Measurements from ENCODE around the gene CALY.
A peak's percentile ranks its signal among the peaks of the same experiment; 100 is the strongest.

The CALY gene

DNA sequence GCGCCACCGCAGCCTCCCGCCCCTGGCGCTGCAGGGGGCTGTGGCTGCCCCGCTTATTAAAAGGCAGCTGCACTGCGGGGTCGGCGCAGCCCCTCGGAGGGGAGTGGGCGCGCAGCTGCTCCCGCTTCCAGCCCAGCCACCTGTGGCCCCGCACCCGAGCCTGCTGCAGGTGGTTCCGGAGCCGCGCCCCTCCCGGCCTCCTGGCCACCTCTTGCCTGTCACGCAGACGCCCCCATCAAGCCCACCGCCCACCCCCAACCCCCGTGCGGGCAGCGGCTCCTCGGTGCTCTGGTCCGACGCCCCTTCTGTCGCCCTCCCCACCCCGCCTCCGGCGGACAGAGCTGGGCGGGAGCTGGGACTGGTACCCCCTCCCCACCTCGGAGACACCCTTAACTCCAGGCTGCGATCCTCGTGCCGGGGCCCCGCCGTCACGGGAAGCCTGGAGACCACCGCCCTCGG lies 549 bp downstream of the CALY start:
- Histone ChIP-seq H3K4ac (ENCODE audit: low read depth in 1 of 2, low read length in 2 of 2) (no peak overlapping the region), H3K36me3 (ENCODE audit: control insufficient read depth in 1 of 2, insufficient read depth in 2 of 2, low read depth in 1 of 2, low read length in 2 of 2) (peaks cover 0 to 5% of the 10 kb centered on the region in 2 experiments), H4K91ac (ENCODE audit: low read length) (peak overlapping the region; percentile 46), H3K9ac (ENCODE audit: low read length) (no peak overlapping the region), H3K14ac (ENCODE audit: low read length in 2 of 2) (no peak overlapping the region), H3K4me1 (ENCODE audit: control insufficient read depth, insufficient read depth, low read depth, low read length) (peaks cover 21% of the 10 kb centered on the region), H3K4me3 (ENCODE audit: insufficient read depth in 1 of 2, low read depth in 1 of 2, low read length in 2 of 2) (no peak overlapping the region), H3K79me1 (replicated peaks; ENCODE audit: low read length, poor library complexity, severe bottlenecking) (no peaks in the 10 kb centered on the region), H3K27me3 (ENCODE audit: control insufficient read depth in 1 of 2, insufficient read depth in 1 of 2, low read length in 2 of 2) (peaks cover 52 to 73% of the 10 kb centered on the region in 2 experiments), H3K27ac (ENCODE audit: low read length, poor library complexity, severe bottlenecking) (no peak overlapping the region), H2BK5ac (ENCODE audit: low read depth, low read length, poor library complexity, severe bottlenecking) (no peak overlapping the region), H2BK12ac (ENCODE audit: low read length in 2 of 2) (no peak overlapping the region), H4K8ac (ENCODE audit: low read length) (no peak overlapping the region), H3K4me2 (ENCODE audit: low read length, poor library complexity, severe bottlenecking) (no peak overlapping the region), H2AK5ac (ENCODE audit: low read length, severe bottlenecking) (no peak overlapping the region), H2BK120ac (ENCODE audit: low read depth, low read length) (no peak overlapping the region), H2BK15ac (ENCODE audit: low read depth, poor library complexity, severe bottlenecking) (no peak overlapping the region), H2AFZ (ENCODE audit: low read depth, low read length) (no peak overlapping the region), H3K18ac (ENCODE audit: low read depth in 1 of 2, low read length in 2 of 2) (no peak overlapping the region), H3K9me3 (ENCODE audit: control insufficient read depth, low read length) (no peaks in the 10 kb centered on the region), H3K23ac (ENCODE audit: low read length in 2 of 2) (no peak overlapping the region)
- DNase-seq: no peak
- WGBS: 27% methylated on average over 14 of the region's 41 CpGs

DNA sequence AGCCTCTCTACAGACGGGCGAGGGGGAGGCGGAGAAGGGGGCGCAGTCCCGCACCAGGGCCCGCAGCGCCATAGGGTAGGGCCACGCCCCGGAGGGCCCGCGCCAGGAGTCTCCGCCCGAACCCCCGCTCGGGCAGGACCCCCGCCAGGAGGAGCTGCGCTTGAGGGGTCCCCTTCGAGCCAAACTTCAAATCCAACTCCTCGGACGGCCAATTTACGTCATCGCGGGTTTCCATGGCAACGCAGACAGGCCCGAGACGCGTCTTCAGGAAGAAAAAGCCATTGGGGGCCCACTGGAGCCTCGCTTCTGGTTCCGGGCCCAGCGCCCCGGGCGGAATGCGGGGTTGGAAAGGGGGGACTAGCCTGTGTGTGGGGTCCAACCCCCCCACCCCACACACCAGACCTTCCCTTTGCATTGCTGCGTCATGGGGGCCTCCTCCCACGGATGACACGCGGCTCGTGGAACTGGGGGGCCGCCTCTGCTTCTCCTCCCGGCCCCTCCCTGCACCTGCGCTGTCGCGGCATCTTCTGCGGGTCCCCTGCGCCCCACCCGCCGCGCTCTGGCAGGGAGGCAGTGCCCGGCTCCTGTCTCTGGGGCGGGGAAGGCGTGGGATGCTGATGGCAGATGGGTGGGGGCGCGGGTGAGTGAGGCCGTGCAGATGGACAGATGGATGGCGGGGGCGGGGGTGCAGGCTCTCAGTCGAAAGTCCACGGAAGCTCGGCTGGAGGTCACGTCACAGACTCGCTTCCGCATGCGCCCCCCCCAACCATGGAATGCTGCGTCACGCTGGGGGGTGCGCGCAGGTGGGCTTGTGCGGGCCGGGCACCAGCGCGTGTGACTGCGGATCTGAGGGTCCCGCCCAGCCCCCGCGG lies 1.2 kb downstream of the CALY start:
- peak overlapping the region in 1 of 2 experiments; percentile 18 for H3K18ac ChIP-seq (ENCODE audit: low read depth in 1 of 2, low read length in 2 of 2)
- no peak overlapping the region for H2BK12ac ChIP-seq (ENCODE audit: low read length in 2 of 2)
- H2AFZ ChIP-seq (ENCODE audit: low read depth, low read length): no peak overlapping the region
- peaks cover 0 to 5% of the 10 kb centered on the region in 2 experiments for H3K36me3 ChIP-seq (ENCODE audit: control insufficient read depth in 1 of 2, insufficient read depth in 2 of 2, low read depth in 1 of 2, low read length in 2 of 2)
- H3K27ac ChIP-seq (ENCODE audit: low read length, poor library complexity, severe bottlenecking): no peak overlapping the region
- H4K91ac ChIP-seq (ENCODE audit: low read length): no peak overlapping the region
- no peaks in the 10 kb centered on the region for H3K79me1 ChIP-seq (replicated peaks; ENCODE audit: low read length, poor library complexity, severe bottlenecking)
- peaks cover 21% of the 10 kb centered on the region for H3K4me1 ChIP-seq (ENCODE audit: control insufficient read depth, insufficient read depth, low read depth, low read length)
- no peak overlapping the region for H2BK5ac ChIP-seq (ENCODE audit: low read depth, low read length, poor library complexity, severe bottlenecking)
- H2BK120ac ChIP-seq (ENCODE audit: low read depth, low read length): no peak overlapping the region
- H3K23ac ChIP-seq (ENCODE audit: low read length in 2 of 2): peak overlapping the region in 1 of 2 experiments; percentile 36
- H3K4ac ChIP-seq (ENCODE audit: low read depth in 1 of 2, low read length in 2 of 2): no peak overlapping the region
- peak overlapping the region; percentile 77 for H3K9ac ChIP-seq (ENCODE audit: low read length)
- peak overlapping the region; percentile 59 for H3K4me2 ChIP-seq (ENCODE audit: low read length, poor library complexity, severe bottlenecking)
- peak; percentile 69 for DNase-seq
- 17% methylated on average over 41 of the region's 75 CpGs for WGBS
- H2BK15ac ChIP-seq (ENCODE audit: low read depth, poor library complexity, severe bottlenecking): peak overlapping the region; percentile 67
- H2AK5ac ChIP-seq (ENCODE audit: low read length, severe bottlenecking): no peak overlapping the region
- H4K8ac ChIP-seq (ENCODE audit: low read length): no peak overlapping the region
- peak overlapping the region; percentile 18 to 68 for H3K4me3 ChIP-seq (ENCODE audit: insufficient read depth in 1 of 2, low read depth in 1 of 2, low read length in 2 of 2)
- no peaks in the 10 kb centered on the region for H3K9me3 ChIP-seq (ENCODE audit: control insufficient read depth, low read length)
- peaks cover 52 to 73% of the 10 kb centered on the region in 2 experiments for H3K27me3 ChIP-seq (ENCODE audit: control insufficient read depth in 1 of 2, insufficient read depth in 1 of 2, low read length in 2 of 2)
- no peak overlapping the region for H3K14ac ChIP-seq (ENCODE audit: low read length in 2 of 2)

DNA sequence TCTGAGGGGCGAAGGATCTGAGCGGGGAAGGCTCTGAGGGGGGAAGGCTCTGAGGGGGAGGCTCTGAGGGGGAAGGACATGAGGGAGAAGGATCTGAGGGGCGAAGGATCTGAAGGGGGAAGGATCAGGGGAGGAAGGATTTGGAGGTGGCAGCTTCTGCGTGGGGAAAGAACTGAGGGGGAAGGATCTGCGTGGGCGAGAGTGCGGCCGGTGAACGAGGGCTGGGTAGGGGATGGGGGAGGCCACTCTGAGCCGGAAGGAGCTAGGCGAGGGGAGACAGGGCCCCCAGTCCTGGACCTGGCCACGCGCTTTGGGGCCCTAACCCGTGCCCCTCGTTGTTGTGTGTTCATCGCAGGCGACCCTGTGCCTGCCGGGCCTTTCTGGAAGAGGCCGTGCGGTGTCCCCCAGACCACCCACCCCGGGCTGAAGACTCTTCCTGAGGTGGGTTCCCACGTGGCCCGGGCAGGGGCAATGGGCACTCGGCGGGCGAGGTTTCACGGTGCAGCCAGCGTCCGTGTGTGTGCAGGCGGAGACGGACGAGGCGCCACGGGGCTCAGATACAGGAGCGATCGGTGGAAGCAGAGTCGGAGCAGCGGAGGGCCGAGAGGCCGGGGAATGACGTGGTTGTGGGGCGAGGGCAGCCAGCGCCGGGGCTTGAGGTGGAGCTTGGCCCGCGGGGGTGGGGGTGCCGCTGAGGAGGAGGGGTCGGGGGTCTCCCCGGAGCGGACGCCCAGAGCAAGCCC lies 2.0 kb downstream of the CALY start:
- no peak overlapping the region for H3K14ac ChIP-seq (ENCODE audit: low read length in 2 of 2)
- no peak overlapping the region for H2BK5ac ChIP-seq (ENCODE audit: low read depth, low read length, poor library complexity, severe bottlenecking)
- H3K18ac ChIP-seq (ENCODE audit: low read depth in 1 of 2, low read length in 2 of 2): no peak overlapping the region
- H2BK15ac ChIP-seq (ENCODE audit: low read depth, poor library complexity, severe bottlenecking): peak overlapping the region; percentile 67
- H3K79me1 ChIP-seq (replicated peaks; ENCODE audit: low read length, poor library complexity, severe bottlenecking): no peaks in the 10 kb centered on the region
- H3K27me3 ChIP-seq (ENCODE audit: control insufficient read depth in 1 of 2, insufficient read depth in 1 of 2, low read length in 2 of 2): peaks cover 52 to 67% of the 10 kb centered on the region in 2 experiments
- peak overlapping the region; percentile 77 for H3K9ac ChIP-seq (ENCODE audit: low read length)
- peaks cover 0 to 5% of the 10 kb centered on the region in 2 experiments for H3K36me3 ChIP-seq (ENCODE audit: control insufficient read depth in 1 of 2, insufficient read depth in 2 of 2, low read depth in 1 of 2, low read length in 2 of 2)
- 40% methylated on average over 41 of the region's 51 CpGs for WGBS
- no peak overlapping the region for H4K91ac ChIP-seq (ENCODE audit: low read length)
- H3K4me3 ChIP-seq (ENCODE audit: insufficient read depth in 1 of 2, low read depth in 1 of 2, low read length in 2 of 2): peak overlapping the region in 1 of 2 experiments; percentile 68
- no peak overlapping the region for H2AFZ ChIP-seq (ENCODE audit: low read depth, low read length)
- no peak overlapping the region for H3K4ac ChIP-seq (ENCODE audit: low read depth in 1 of 2, low read length in 2 of 2)
- peak; percentile 33 for DNase-seq
- no peak overlapping the region for H4K8ac ChIP-seq (ENCODE audit: low read length)
- H3K9me3 ChIP-seq (ENCODE audit: control insufficient read depth, low read length): no peaks in the 10 kb centered on the region
- no peak overlapping the region for H2BK12ac ChIP-seq (ENCODE audit: low read length in 2 of 2)
- no peak overlapping the region for H3K23ac ChIP-seq (ENCODE audit: low read length in 2 of 2)
- H3K27ac ChIP-seq (ENCODE audit: low read length, poor library complexity, severe bottlenecking): no peak overlapping the region
- peaks cover 22% of the 10 kb centered on the region for H3K4me1 ChIP-seq (ENCODE audit: control insufficient read depth, insufficient read depth, low read depth, low read length)
- no peak overlapping the region for H2AK5ac ChIP-seq (ENCODE audit: low read length, severe bottlenecking)
- H3K4me2 ChIP-seq (ENCODE audit: low read length, poor library complexity, severe bottlenecking): peak overlapping the region; percentile 59
- no peak overlapping the region for H2BK120ac ChIP-seq (ENCODE audit: low read depth, low read length)
